Fibroblast of peridontal ligament (primary cell): ENCODE measurements around the gene LGALS9B.
"Not testable (repeated sequence)": the region's sequence is repeated elsewhere in the genome, so short reads cannot be mapped to it uniquely, and the experiment has no call there.

Experiments used
- DNase-seq: peaks from one replicate; pipeline ENCODE4 v3.0.0-alpha.2; 2010; ENCODE audit errors: extremely low read depth

Gene LGALS9B

GRCh38 chr17:20467447-20467846 lies at the start of gene LGALS9B:
LGALS9B (minus strand) TSS chr17:20467539; CDS start chr17:20467470, 69 bp downstream.
- not testable (repeated sequence) for DNase-seq

DNA sequence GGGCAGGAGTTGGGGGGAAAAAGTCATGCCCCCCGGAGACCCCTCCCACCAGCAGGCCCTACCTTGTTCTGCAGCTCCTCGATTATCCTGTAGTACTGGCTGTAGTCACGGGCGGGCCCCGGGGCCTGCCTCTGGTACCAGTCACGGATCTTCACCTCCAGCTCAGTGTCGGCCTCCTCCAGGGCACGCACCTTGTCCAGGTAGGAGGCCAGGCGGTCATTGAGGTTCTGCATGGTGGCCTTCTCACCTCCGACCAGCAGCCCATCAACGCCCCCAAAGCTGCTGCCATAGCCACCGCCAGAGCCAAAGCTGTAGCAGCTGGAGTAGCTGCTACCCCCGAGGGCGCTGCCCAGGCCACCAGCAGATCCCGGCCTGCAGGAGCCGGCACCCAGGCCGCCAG lies 49.6 kb upstream of the LGALS9B start:
- not testable (repeated sequence) for DNase-seq

DNA sequence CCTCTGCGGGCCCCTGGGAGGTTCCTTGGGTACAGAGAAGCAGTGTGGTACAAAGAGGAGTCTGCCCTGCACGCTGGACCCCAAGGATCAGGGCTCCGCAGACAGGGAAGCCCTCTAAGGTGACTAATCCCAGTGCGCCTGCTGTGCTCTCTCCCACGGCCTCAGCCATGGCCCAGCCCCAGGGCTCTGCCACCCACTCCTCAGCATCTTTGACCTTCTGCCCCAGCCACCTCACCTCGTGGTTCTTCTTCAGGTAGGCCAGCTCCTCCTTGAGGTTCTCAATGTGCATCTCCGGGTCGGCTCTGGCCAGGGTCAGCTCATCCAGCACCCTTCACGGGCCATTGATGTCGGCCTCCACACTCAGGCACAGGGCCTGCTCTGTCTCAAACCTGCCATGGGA lies 47.8 kb upstream of the LGALS9B start:
- DNase-seq: not testable (repeated sequence)

DNA sequence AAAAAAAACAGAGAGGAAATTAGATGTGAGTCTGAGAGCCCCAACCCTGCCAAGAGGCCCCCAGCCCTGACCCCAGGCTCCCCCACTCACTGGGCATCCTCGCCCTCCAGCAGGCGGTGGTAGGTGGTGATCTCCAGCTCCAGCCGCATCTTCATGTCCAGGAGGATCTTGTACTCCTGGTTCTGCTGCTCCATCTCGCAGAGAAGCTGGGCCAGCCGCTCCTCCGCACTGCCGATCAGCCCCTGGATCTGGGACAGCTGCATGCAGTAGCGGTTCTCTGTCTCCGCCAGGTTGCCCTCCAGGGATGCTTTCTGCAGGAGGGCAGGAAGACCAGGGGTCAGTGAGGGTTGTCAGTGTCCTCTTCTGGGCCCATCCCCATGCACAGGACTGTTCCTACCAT lies 46.2 kb upstream of the LGALS9B start:
- not testable (repeated sequence) for DNase-seq

GRCh38 chr17:20512378-20512777 lies 45.0 kb upstream of the LGALS9B start:
- DNase-seq: not testable (repeated sequence)

GRCh38 chr17:20511778-20512177 lies 44.4 kb upstream of the LGALS9B start:
- not testable (repeated sequence) for DNase-seq

DNA sequence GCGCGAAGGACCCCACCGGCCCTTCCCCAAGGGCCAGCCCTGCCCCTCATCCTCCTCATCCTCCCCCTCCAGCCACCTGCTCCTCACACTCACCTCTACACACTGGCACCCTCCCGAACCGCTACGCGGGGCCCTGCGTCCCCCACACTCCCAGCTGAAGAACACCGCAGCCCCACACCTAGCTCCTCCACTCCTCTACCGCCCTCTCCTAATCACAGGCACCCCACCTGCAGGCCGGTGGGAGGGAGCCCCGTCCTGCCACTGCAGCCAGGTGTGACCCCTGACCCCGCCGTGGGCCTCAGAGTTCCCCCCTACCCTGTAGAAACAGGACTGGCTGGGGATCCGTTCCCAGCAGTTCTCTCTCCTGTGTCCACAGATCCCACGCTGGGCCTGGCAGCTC lies 38.0 kb upstream of the LGALS9B start:
- DNase-seq: not testable (repeated sequence)

DNA sequence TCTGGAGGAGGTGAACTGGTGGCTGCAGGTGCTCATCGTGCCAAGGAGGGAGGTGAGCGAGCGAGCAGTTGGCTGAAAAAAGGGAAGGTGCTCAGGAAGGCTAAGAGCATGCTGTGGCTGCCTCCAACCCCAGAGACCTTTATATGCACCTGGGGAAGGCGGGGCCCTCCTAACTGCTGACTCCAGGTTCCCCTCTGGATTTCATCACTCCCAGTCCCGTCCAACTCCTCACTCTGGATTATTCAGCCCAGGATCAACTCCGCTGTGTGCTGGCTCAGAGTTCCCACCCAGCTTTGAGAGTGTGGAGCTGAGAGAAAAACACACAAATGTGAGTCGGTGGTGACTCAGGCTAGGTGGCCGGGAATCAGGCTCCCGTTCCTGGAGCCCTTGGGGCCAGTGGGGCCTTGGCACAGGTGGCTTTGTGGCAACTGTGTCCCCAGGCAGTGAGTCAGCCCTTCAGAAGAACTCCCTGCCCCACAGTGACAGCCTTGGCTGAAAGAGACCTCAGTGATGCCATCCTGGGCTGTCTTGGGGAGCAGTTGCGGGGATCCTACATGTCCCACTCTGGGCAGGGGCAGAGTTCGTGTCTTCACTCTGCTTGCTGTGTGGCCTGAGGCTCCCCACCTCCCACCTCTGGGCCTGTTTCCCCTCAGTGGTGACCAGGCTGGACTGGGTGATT lies 37.2 kb upstream of the LGALS9B start:
- DNase-seq: not testable (repeated sequence)

DNA sequence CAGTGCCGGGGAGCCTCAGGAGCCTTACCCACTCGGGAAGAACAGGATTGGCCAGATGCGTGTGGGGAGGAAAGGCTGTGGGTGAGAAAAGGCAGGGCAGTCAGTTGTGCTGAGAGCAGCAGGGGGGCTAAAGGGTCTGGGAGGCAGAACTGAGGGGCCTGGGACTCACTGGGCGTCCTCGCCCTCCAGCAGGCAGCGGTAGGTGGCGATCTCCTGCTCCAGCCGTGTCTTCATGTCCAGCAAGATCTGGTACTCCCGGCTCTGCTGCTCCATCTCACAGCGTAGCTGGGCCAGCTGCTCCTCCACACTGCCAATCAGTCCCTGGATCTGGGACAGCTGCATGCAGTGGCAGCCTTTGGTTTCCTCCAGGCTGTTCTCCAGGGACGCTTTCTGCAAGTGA lies 34.6 kb upstream of the LGALS9B start:
- not testable (repeated sequence) for DNase-seq

DNA sequence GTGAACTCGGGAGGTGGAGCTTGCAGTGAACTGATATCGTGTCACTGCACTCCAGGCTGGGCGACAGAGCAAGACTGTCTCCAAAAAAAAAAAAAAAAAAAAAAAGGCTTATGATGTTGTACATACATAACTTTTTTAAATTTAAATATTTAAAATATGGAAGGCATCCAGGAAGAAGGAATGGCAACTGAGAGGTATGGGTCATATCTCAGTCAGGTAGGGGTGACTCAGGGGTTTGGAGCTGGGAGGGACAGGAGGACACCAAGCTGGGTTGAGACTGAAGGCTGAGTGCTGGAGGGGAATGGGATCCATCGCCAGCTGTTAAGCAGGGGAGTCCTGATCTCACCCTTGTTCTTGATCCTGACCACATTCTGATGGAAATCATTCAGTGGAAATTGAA lies 33.0 kb upstream of the LGALS9B start:
- DNase-seq: not testable (repeated sequence)

- not testable (repeated sequence) for DNase-seq
Measured at GRCh38 chr17:20495420-20495819, 28.1 kb upstream of the LGALS9B start.

DNA sequence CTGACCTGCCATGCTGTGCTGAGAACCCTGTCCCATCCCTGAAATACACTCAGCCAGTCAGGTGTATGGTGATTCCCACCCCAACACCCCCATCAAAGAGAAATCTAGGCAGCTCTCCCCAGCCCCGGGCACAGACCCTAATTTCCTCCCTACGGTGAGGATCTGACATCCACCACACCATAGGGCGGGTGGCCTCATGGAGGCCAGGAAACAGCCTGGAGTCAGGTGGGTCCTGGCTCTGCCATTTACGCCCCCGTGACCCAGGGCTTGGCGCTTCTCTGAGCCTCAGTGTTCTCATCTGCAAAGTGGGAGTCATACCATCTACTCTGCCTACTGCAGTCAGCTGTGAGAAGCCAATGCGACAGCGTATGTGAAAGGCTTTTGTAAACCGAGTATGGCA lies 27.4 kb upstream of the LGALS9B start:
- not testable (repeated sequence) for DNase-seq

DNA sequence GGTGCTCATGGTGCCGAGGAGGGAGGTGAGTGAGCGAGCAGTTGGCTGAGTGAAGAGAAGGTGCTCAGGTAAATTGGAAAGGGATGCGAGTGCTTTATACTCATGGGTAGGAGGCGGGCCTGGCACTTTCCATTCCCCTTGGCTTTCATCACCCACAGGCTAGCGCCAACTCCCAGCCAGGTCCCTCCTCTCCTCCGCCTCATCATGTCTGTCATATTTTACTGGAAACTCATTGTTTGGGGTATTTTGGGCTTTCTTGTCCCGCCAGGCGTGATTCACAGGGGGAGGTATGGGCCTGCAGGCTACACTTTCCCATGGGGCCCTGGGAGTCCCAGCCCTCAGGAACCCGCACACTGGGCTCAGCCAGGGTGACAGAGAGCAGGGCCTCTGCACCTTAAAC lies 26.8 kb upstream of the LGALS9B start:
- not testable (repeated sequence) for DNase-seq

GRCh38 chr17:20492971-20493370 lies 25.6 kb upstream of the LGALS9B start:
- not testable (repeated sequence) for DNase-seq

DNA sequence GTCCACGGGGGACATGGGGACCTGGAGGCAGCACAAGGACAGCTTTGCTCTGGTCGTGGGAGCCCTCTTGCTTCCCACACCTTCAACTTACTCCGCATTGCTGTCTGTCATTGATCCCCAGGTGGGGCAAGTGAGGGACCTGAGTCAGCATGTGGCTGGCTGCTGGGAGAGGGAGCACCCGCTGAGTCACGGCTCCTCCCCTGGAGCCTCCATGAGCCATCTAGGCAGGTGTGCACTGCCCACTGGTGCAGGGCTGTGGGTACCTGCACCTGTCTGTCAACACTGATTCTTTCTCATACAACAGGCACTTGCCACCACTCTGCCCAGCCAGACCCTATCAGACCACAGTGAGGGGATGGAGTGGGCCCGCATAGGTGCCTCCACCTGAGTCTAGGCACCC lies 24.8 kb upstream of the LGALS9B start:
- not testable (repeated sequence) for DNase-seq

GRCh38 chr17:20484930-20485329 lies 17.6 kb upstream of the LGALS9B start:
- peak; percentile 50 for DNase-seq

DNA sequence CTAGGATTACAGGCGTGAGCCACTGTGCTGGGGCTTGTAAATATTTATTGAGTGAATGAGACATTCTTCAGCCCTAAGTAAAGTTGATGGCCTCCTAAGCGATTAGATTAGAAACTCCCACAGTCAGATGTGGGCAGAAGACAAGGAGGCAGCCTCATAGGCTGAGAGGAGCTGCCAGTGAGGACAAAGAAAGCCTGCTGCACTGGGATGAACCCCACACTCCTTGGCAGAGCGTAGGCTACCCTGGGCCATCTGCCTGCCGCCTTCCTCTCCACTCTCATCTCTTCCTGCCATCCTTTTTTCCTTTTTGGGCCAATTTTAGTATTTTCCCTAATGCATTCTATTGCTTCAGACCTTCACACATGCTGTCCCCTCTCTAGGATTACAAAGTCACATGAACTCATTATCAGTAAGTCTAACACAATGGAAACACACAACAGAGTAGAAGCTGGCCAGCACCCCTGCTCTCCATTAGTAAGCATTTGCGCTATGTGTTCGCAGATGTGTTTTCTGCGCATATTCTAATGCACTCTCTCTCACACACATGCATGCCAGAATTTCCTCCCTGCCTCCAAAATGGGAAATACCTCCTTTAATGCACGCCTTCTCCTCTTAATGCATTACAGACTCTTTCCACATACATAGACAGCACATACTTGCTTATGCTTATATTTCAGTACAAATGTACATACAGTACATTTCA lies 12.7 kb upstream of the LGALS9B start:
- not testable (repeated sequence) for DNase-seq

GRCh38 chr17:20477398-20478071 lies 10.2 kb upstream of the LGALS9B start:
- DNase-seq: not testable (repeated sequence)

- not testable (repeated sequence) for DNase-seq
Measured at GRCh38 chr17:20475137-20475831, 7.9 kb upstream of the LGALS9B start.

- not testable (repeated sequence) for DNase-seq
Measured at GRCh38 chr17:20474081-20474480, 6.7 kb upstream of the LGALS9B start.

DNA sequence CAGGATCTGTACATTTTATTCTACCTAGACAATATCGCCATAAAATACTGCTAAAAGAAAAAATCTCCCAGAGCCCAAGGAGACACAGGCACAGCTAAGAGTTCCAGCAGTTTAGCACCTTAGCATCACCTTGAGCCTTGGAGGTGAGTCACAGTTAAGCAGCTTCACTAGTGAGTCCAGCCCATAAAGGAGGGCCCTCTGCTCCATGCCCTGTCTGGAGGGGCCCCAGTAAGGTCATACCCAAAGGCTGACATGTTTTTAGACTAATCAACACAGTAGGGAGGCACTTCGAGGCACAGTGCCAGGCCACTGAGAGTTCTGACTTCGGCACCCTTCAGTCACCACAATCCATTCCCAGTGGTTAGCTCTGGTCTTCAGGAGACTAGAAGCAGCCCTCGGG lies 2.6 kb upstream of the LGALS9B start:
- DNase-seq: not testable (repeated sequence)

GRCh38 chr17:20469107-20469506 lies 1.8 kb upstream of the LGALS9B start:
- DNase-seq: not testable (repeated sequence)
